Suprapubic skin (tissue), 3 donors: ENCODE measurements around the gene VEGFC.

Source experiments
- POLR2A ChIP-seq, 2 donors: fragments of 450-650 bp; IDR thresholded peaks; one replicate each; pipeline ENCODE4 v1.6.1; 2017; ENCODE audit warnings: antibody characterized with exemption in 2 of 2, mild to moderate bottlenecking in 2 of 2, moderate library complexity in 2 of 2
- TF ChIP-seq, protein P1 (sequence below), 2 donors: fragments of 200-600 bp in 1 of 2; fragments of 450-650 bp in 1 of 2; sonication (generic) in 1 of 2; IDR thresholded peaks; one replicate each; pipeline ENCODE4 v1.5.1; 2016 to 2019; ENCODE audit warnings: antibody characterized with exemption in 2 of 2, mild to moderate bottlenecking in 1 of 2, moderate library complexity in 1 of 2

DNA sequence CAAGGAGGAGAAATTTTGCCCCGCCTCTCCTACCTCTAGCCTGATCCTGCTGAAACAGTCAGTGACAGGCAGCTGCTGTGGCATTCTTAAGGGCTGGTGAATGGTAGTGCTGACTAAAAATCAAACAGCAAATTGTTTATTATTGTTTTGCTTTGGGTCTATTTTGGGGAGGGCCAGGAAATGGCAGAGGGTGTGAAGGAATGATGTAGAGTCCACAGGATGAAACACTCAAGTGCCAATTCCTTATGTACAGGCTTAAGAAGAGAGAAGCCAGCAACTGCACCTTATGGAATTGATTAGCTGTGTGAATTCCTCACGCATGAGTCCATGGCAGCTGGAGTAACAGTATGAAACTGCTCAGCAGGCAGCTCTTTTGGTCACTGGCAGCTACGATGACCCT is 39.7 kb downstream of the VEGFC start:
- TF ChIP-seq, protein P1, sequence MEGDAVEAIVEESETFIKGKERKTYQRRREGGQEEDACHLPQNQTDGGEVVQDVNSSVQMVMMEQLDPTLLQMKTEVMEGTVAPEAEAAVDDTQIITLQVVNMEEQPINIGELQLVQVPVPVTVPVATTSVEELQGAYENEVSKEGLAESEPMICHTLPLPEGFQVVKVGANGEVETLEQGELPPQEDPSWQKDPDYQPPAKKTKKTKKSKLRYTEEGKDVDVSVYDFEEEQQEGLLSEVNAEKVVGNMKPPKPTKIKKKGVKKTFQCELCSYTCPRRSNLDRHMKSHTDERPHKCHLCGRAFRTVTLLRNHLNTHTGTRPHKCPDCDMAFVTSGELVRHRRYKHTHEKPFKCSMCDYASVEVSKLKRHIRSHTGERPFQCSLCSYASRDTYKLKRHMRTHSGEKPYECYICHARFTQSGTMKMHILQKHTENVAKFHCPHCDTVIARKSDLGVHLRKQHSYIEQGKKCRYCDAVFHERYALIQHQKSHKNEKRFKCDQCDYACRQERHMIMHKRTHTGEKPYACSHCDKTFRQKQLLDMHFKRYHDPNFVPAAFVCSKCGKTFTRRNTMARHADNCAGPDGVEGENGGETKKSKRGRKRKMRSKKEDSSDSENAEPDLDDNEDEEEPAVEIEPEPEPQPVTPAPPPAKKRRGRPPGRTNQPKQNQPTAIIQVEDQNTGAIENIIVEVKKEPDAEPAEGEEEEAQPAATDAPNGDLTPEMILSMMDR (IDR thresholded peaks at IDR 0.05), result no peak
- TF ChIP-seq POLR2A (IDR thresholded peaks at IDR 0.05), result no peak
